ENCODE data around the gene CARNS1.
"Not testable (repeated sequence)": the region's sequence is repeated elsewhere in the genome, so short reads cannot be mapped to it uniquely, and the experiment has no call there.

CARNS1 gene

GRCh38 chr11:67445515-67445914 is 30.0 kb downstream of the CARNS1 start:
- DNase-seq = no peak

- DNase-seq = no peak
Observed at GRCh38 chr11:67448220-67448609, 32.7 kb downstream of the CARNS1 start.

- no peak for DNase-seq
Observed at GRCh38 chr11:67449116-67449844, 33.8 kb downstream of the CARNS1 start.

- DNase-seq = no peak
Observed at GRCh38 chr11:67450796-67451657, 35.5 kb downstream of the CARNS1 start.

GRCh38 chr11:67451658-67451976 is 36.1 kb downstream of the CARNS1 start:
- DNase-seq = no peak

- no peak for DNase-seq
Observed at GRCh38 chr11:67452141-67452952, 36.9 kb downstream of the CARNS1 start, which contains the start of gene GPR152. Gene GPR152 (minus strand): TSS chr11:67452729. CDS start chr11:67452724, 5 bp downstream.

- DNase-seq = no peak
Observed at GRCh38 chr11:67453816-67454732, 38.6 kb downstream of the CARNS1 start.

GRCh38 chr11:67455054-67455453 is 39.6 kb downstream of the CARNS1 start, which contains the start of gene CABP4:
Gene CABP4 (plus strand): TSS chr11:67455354. CDS start chr11:67455424, 70 bp downstream.
- DNase-seq = no peak

GRCh38 chr11:67456068-67456705 is 40.7 kb downstream of the CARNS1 start:
- DNase-seq = no peak

GRCh38 chr11:67457453-67457852 is 42.0 kb downstream of the CARNS1 start:
- no peak for DNase-seq

GRCh38 chr11:67458266-67458665 is 42.8 kb downstream of the CARNS1 start:
- no peak for DNase-seq

- no peak for DNase-seq
Observed at GRCh38 chr11:67463186-67463585, 47.7 kb downstream of the CARNS1 start.

GRCh38 chr11:67463680-67464410 is 48.4 kb downstream of the CARNS1 start:
- DNase-seq = no peak

GRCh38 chr11:67464411-67465188 is 49.1 kb downstream of the CARNS1 start:
- DNase-seq = peak; percentile 86

- DNase-seq = no peak
Observed at GRCh38 chr11:67465189-67465510, 49.7 kb downstream of the CARNS1 start.

GRCh38 chr11:67465530-67465929 is 50.1 kb downstream of the CARNS1 start:
- not testable (repeated sequence) for DNase-seq

- DNase-seq = no peak
Observed at GRCh38 chr11:67466367-67466766, 50.9 kb downstream of the CARNS1 start.

- DNase-seq = no peak
Observed at GRCh38 chr11:67466962-67467771, 51.7 kb downstream of the CARNS1 start.

- peak; percentile 47 for DNase-seq
Observed at GRCh38 chr11:67468056-67468455, 52.6 kb downstream of the CARNS1 start.
